Activated CD4-positive, CD25-positive, alpha-beta regulatory T cell (primary cell): ENCODE results near the gene CAPN8.

Experiments
- DNase-seq, 4 experiments: peaks; one replicate each; lab custom pipeline; 2025; lab: John Stamatoyannopoulos, UW

The CAPN8 gene

DNA sequence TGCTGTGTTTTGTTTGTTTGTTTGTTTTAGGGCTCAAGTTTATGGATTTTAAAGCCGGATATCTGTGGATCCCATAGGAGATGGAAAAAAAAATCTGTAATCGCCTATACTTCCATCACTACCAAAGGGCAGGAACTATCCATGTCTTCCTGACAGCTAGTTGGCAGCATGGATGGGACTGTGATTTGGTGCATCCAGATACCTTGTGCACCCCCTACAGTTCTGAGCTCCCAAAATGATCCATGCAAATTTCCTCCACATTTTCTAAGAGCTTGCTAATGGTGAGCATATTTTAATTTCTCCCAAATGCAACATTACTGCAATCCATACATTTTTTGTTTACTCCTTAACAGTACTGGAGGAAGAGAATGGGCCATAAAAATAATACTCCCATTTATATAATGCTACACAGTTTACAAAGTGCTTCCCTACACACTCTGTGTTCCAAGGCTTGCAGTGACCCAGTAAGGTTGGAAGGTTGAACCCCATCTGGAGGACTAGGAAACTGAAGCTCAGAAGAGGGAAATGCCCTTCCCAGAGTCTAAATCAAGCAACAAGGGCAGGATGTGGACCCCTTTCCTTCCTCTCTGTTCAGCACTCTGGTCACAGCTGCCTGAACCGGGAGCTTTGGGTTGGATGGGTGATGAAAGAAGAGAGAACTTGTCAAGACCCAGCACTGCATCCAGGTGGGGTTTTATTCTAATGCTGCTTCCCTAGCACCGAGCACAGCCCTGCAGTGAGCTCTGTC, 48.0 kb downstream of the CAPN8 start:
- no peak for DNase-seq

DNA sequence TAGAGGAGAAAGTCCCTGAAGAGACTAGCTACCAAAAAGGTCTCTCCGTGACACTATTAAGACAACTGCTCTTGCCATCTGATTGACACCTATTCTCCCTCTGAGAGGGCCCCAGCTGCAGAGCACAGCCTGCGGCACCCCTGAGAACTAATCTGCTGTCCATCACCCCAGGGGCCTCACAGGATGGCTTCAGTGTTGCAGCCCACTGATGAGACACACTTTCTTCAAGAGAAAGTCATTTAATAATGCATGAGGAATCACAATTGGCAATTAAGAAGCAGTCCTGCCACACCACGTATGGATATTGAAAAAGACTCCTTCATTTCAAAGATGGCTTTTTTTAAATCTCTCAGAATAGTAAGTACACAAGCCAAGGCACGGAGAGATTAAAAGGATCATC, 48.9 kb downstream of the CAPN8 start:
- no peak for DNase-seq

DNA sequence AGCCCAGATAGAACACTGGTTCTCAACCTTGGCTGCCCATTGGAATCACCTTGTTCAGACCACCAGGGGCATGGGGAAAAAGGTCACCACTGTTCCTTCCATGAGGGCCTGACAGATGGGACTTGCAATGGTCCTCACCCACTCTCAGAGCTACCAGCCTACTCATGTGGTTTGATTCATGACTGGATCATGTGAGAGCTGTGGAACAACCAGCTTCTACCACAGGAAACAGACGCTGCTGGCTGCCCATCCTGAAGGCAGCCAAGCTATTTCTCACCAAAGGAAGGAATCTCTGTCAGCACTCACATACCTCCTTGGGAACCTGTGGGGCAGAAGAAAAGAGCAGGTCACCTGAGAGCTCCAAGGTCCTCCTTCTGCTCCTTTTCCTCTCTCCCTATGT, 53.6 kb downstream of the CAPN8 start:
- no peak for DNase-seq

DNA sequence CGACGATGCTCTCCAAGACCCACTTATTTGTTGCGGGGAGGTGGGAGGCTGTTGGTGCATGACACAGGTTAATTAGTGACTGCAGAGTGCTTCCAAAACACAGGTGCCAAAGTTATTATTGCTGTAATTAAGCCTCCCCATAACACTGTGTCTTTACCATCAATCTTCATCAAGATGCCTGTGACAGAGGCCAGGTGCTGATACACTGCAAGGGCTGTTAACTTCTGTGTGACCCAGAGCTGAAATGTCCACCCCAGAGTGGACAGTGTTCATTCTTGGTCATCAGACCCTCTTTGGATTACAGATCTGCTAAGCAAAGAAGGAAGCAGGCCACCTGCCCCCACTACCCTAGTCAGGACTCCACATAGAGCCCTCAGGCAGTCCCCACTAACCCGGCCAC, 55.5 kb downstream of the CAPN8 start:
- DNase-seq: no peak

DNA sequence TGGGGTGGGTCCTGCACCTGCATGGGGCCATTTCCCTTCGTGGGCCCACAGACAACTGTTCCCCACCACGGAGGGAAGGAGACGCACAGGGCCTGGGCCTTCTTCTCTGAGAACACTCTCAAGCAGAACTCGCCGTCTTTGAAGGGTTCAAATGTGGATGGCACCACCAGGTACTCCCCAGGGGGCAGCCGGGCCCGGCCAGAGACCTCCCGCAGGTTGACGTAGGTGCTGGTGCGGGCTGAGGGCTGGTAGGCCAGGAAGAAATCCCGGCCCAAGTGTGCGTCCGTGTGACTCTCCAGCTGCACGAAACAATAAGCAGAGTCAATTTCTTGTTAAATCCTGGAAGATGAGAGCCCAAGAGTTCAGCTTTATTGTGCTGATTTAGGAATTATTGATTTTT, 56.4 kb downstream of the CAPN8 start:
- no peak for DNase-seq

DNA sequence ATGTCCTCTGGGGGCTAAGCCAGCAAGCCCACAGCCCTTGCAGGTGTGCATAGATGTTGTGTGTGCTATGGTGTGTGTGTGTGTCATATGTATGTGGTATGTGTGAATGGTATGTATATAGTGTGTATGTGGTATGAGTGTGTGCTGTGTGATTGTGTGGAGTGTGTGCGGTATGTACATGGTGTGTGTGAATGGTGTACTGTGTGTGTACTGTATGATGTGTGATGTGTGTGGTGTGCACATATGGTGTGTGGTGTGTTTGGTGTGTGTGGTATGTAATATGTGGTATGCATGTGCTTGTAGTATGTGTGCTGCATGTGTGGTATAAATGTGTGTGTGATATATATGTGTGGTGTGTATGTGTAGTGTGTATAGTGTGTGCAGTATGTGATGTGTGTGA, 107.0 kb downstream of the CAPN8 start:
- no peak for DNase-seq

DNA sequence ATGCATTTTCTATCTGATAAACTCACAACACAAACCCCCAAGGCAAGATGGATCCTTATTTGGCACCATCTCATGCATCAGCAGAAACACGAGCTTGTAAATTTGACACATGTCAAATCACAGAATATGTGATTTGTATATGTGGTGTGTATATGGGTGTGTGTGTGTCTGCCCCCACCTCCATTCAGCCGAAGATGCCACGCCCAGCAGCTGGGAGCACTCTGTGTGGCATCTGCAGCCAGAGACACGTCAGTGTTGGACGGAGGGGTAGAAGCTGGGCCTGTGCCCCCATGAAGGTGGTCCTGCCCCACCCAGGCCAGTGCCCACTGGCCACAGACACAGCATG, 108.4 kb downstream of the CAPN8 start:
- no peak for DNase-seq

DNA sequence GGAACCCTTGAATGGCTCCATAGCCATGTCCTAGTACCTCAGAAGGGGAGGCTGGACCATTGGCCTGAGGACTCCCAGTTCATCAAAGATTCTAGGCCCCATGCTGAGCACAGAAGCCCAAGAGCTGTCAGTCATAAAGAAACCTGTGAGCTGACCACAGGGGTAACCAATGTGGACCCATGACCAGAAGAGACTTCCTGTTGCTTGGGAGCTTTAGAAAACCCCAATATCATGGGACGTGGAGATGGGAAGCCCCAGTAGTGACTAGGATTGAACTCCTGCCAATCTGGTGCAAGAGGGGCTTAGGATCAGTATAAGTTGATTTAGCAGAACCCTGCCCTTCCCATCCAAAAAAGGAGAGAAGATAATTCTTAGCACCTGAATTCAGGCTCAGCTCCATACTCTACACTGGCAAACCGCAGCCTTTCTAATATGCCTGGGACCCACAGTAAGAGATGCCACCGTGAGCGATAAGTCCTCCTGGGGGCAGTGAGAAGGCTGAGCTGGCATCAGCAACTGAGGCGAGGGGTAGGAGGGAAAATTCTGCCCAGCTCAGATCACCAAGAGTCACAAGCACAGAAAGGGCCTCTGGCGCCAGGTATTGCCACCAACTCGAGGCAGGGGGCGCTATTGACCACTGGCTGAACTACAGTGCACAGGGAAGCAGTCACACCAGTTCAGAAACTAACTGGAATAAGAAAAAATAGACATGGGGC, 108.9 kb downstream of the CAPN8 start:
- no peak for DNase-seq

DNA sequence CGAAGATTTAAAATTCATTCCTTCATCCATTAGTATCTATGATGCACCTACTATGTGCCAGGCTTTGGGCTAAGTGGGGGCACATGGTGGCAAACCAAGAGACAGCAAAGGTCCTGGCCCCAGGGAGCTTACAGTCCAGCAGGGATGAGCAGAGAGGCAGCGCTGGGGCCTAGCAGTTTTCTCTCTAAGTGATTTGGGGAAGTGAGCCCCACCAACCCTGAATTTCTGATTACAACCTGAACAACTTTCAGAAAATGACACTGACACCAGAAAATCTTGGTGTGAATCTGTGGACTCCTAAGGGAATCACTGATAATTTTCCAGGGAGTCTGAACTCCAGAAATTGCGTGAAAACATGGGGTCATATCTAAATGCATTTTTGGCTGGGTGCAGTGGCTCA, 111.5 kb downstream of the CAPN8 start:
- no peak for DNase-seq

DNA sequence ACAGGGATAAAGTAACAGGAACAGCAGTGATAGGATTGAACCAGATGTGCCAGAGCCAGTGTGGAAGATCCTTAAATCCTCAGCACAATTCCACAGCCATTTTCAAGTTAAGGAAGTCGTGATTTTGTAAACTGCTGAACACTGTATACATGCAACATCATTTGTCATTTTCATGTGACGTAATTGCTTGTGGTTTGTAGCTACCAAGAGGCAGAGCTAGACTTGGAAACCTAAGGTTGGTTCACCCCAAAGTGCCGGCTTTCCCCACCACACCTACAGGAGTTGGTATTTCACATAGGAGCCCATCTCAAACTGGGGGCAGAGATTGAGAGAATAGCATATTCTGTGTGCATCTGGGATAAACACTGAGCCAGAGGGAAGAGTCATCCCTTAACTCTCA, 113.9 kb downstream of the CAPN8 start:
- DNase-seq: no peak

DNA sequence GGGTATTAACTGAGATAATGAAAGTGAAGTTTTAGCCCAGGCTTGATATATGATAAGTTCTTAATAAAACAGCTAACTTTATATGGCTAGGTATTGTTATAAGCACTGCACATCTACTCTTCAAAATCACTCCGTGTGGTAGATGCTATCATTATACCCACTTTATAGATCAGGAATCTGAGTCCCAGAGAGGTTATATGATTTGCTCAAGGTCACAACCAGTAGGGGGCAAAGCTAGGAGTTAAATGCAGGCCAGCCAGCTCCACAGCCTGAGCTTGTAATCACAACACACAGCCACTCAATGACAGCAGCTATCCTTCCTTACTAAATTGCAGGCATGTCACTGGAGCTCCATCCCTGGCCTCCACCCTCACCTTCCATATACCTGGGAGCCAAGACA, 115.8 kb downstream of the CAPN8 start:
- no peak for DNase-seq

DNA sequence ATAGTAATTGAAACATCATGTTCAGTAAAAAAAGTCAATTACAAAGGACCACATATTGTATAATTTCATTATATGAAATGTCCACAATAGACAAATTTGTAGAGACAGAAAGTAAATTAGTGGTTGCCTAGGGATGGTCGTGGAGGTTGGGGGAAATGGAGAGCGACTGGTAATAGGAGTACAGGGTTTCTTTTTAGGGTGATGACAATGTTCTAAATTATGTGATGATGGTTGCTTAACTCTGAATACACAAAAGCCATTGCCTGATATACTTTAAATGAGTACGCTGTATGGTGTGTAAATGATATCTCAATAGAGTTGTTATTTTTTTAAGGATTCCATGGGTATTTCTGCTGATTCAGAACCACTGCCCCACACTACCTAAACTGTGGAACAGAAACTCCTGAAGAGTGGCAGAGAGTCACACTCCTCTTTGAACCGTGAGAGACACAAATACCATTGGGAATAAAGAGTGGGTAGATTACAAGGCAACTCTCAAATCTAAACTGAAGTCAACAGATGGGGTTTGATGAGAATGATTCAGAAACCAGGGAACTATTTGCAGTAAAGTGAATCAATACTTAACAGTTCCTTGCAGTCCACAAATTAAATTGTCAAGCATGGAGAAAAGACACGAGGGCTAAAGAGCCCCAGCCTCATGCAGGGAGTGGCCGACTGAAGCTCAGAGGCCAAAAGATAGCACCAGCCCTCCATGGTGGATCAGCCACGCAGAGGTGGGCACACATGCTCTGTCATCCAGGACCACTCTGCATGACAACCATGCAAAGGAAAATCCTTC, 118.0 kb downstream of the CAPN8 start:
- DNase-seq: no peak

DNA sequence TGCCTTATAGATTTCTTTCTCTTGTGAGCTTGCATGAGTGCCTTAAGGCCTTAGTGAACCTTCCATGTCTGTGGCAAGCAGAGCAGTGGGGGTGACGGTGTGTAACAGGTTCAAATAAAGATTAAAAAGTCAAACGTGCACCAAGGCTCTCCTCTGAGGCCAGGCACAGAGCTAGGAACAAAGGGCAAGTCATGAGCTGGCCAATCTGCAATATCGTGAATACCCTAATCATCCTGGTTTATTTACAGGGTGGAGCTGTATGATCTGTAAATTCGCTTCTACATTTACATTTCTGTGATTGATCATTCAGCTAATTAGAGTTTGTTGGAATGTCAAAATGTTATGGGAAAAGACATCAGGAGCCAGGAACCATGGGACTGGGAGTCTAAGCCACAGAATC, 120.2 kb downstream of the CAPN8 start:
- DNase-seq: no peak

DNA sequence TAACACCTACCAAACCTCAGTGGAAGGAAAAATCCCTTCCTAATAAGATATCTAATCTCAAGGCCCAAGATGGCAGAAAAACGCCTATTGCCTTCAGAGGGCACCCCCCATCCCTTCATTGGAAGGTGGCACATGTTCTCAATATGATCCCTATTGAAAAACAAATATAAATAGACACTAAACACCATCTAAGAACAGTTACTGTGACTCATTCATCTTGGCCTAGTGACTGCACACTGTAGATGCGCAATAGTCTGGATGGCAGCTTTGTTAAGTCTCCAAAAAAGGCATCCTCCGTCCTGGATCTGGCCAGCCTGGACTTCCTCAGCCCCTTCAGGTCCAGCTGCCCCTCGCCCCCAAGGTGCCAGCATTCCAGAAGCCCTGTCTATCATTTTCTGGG, 121.9 kb downstream of the CAPN8 start:
- DNase-seq: no peak

DNA sequence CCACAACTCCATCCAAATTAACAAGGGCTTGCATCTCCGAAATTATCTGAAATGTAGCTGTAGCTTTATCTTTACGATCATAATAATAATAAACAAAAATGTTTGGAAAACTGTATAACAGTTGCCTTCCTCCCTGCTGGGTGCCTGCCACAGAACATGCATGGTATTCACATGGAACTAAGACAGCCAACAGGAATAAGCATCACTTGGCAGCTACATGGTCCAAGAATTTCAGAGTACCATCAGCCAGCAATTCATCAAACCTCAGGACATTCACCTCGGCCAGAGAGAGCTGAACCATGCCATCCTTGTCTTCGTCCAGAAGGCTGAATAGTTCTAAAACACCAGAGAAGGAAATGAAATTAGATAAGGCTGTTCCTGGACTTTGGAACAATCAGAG, 122.7 kb downstream of the CAPN8 start:
- DNase-seq: no peak

DNA sequence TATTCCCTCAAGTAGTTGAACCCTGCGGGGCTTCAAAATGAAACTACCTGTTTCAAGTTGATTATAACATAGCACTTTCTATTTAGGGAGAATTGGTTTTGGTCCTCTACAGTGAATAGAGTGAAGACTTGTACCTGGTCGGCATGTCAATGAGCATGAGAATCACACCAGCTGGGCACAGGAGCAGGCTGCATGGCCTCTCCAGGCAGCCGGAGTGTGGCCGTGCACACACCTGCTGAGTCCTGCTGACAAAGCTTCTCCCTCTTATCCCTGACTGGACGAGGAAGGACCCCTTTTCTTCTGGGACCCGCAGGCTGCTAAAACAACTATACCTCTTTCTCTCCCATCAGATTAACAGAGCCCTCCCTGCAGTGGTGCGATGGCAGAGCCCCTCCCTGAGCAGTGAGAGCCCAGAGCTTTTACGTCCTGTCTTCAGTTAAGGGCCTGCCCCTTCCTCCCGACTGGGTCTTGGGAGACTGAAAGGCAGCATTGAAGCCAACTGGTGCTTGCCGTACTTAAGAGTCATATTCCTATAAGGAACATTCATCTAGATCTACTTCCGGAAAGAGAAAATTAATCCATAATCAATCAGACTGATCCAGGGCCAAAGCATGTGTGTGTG, 124.9 kb downstream of the CAPN8 start:
- DNase-seq: no peak

DNA sequence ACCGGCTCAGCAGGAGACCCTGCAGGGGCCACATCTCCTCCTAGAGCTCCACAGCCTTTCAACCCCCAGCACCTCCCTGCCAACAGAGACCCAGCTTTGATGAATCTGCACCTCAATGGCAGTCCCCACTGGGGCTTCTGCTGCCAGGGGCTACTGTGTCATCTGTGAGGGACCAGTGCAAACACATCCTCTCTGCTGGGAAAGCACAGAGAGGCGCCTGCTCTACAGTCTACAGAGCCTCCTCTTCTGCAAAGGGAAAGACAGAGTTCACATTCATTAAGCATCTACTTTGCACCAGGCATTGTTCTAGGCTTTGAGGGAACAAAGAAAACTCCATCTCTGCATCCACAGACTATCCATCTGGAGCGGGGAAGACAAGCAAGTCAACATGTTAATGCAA, 125.8 kb downstream of the CAPN8 start:
- DNase-seq: no peak

DNA sequence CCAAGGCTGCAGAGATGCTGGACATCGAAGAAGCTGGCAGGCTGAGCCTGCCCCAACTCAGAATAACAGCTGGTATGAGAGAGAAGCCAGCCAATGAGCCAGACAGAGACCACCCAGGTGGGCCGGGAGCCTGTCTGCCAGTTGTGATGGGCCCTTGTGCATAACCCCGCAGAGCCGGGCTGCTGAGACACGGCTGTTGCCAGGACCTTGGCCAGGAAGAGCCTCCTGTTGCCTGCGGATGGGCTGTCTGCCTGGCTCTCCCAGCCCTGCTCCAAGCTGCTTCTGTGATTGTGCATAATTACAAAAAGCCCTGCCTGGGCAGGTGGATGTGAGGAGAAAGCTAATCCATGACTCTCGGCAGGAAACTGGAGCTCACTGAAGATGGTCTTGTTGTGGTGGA, 126.5 kb downstream of the CAPN8 start:
- no peak for DNase-seq

DNA sequence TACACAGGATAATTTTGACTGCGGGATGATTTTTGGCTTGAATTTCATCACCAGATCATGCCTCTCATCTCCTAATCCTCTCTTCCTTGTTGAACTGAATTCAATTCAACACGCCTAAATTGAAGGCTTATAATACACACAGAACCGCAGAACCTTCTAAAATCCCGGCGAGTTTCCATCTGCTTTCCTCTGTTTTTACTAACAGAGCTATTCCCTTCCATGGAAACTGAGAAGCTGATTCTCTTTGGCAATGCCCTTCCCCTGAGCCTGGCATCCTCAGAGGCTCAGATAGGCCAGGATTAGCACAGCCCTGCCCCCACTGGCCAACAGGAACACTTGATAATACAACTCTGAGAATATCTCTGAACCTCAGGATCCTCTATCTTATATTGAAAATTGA, 130.2 kb downstream of the CAPN8 start:
- no peak for DNase-seq

DNA sequence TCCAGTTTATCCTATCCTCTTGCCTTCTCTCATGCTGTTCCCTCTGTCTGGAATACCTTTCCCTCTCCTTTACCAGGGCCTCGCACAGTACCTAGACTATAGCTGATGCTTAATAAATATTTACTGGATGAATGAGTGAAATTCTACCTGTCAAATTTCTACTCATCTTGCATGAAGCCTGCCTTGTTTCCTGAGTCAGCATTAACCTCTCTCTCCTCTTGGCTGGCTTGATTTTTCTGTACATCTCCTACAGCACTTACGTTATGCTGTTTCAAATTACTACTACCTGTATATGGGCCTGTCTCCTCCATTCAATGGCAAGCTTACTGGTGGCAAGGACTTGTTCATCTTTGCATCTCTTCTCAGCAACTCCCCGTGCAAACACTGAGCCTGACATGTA, 130.8 kb downstream of the CAPN8 start:
- DNase-seq: no peak

DNA sequence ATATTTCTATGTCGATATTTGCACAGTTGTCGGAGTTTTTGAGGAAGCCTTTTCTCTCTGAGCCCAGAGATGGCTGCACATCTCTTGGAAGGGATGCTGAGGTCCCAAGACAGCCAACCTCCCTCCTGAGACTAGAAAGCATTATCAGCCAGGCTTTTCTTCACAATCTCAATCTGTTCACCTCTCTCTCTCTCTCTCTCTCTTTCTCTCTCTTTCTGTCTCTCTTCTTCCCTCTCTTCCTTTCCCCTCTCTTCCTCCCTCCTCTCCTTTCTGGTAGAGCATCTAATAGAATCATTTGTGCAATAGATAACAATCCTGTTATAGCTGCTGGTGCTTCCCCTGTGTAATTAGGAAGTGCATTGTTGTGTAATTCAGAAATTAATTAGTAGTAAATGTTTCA, 131.8 kb downstream of the CAPN8 start:
- no peak for DNase-seq

DNA sequence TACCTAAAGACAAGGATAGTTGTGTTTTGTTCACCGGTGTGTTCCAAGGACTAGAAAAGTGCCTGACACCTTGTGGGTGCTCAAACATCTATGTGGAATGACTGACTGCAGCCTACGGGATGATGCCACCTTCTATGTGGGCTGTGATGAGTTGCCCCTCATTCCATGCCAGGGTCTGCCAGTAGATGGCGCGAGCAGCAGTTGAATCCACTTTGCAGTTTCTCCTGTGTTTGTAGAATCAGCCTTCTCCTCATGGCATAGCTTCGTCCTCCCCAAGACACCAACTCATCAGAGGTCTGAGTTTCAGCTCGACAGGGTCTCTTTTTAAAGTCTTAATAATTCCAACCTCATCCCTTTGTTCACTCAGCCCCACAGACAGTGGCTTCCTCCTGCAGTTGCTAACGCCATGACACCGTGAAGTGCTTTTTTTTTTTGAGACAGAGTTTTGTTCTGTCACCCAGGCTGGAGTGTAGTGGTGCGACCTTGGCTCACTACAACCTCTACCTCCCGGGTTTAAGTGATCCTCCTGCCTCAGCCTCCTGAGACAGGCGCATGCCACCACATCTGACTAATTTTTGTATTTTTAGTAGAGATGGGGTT, 133.7 kb downstream of the CAPN8 start:
- no peak for DNase-seq
